ENCODE results near the gene BSN. TPM values are rescaled to one million over a fixed set of nuclear protein-coding genes. Genes with fewer than 3 reads are reported as not detected.
"Not testable (repeated sequence)": the region's sequence is repeated elsewhere in the genome, so short reads cannot be mapped to it uniquely, and the experiment has no call there.

The BSN gene
- total and polyA plus RNA-seq, 2 donors, result 0.39 to 0.48 TPM

DNA sequence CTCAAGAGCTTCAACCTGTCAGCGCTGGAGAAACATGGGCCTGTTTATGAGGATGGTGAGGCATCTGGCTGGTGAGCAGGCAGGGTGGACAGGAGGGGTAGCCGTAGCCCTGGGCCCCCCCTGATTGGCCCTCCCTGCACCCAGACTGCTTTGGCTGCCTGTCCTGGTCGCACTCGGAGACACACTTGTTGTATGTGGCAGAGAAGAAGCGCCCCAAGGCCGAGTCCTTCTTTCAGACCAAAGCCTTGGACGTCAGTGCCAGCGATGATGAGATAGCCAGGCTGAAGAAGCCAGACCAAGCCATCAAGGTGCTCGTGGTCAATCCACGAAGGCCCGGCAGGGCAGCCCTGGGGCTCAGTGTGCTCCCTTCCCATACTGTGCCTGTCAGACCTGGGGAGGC lies 121.6 kb downstream of the BSN start:
- Histone ChIP-seq H3K36me3 (ENCODE audit: insufficient read depth) (peaks cover 2% of the 10 kb centered on the region), H3K4me3 (ENCODE audit: low read depth, low read length) (no peak overlapping the region), H3K4me1 (ENCODE audit: insufficient read depth) (no peaks in the 10 kb centered on the region), H3K27ac (ENCODE audit: low read depth) (no peak overlapping the region)
- 93% methylated on average over 11 of the region's 11 CpGs for WGBS
- no peak for DNase-seq (ENCODE audit: extremely low spot score)

DNA sequence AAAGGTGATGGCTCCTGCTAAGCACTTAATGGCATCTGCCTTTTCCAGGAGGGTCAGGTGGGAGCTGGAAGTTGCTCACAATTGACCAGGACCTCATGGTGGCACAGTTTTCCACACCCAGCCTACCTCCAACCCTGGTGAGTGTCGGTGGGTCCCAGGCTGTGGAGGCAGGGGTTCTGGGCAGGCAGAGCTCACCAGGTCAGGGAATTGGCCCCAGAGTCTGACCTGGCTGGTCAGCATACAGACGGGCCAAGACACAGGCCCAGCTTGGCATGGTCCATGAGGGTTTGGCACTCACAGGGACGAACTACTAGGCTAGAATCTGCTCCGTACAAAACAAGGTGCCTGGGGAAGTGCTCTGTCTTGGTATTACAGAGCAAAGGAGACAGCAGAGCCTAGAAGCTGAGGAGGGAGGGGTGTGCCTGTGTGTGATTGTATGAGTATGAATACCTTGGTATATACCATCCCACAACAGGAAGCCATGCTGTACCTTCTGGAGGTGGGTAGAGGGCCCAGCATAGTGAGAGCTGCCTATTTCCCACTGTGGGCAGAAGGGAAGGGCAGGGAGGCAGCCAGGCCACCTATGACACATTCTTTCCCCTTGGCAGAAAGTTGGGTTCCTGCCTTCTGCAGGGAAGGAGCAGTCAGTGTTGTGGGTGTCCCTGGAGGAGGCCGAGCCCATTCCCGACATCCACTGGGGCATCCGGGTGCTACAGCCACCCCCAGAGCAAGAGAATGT lies 126.4 kb downstream of the BSN start:
- Histone ChIP-seq H3K4me3 (ENCODE audit: low read depth, low read length) (no peak overlapping the region), H3K4me1 (ENCODE audit: insufficient read depth) (no peaks in the 10 kb centered on the region), H3K36me3 (ENCODE audit: insufficient read depth) (peaks cover 4% of the 10 kb centered on the region), H3K27ac (ENCODE audit: low read depth) (no peak overlapping the region)
- WGBS, result 82% methylated on average over 7 of the region's 7 CpGs
- no peak for DNase-seq (ENCODE audit: extremely low spot score)

DNA sequence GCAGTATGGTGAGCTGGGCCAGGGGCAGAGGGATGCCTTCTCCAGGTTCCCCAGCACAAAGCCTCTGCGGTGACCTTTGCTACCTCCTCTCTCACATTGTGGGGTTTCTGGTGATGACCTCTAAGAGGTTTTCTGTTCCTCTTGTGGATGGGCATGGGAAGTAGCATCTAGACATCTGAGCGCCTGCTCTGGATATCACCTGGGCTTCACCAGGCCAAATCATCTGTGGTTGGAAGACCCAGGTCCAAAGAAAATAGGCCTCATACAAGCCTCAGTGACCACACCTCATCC lies 126.9 kb downstream of the BSN start:
- peaks cover 4% of the 10 kb centered on the region for H3K36me3 ChIP-seq (ENCODE audit: insufficient read depth)
- no peak overlapping the region for H3K4me3 ChIP-seq (ENCODE audit: low read depth, low read length)
- WGBS, result 96% methylated on average over 2 of the region's 2 CpGs
- DNase-seq (ENCODE audit: extremely low spot score), result no peak
- no peaks in the 10 kb centered on the region for H3K4me1 ChIP-seq (ENCODE audit: insufficient read depth)
- no peak overlapping the region for H3K27ac ChIP-seq (ENCODE audit: low read depth)

DNA sequence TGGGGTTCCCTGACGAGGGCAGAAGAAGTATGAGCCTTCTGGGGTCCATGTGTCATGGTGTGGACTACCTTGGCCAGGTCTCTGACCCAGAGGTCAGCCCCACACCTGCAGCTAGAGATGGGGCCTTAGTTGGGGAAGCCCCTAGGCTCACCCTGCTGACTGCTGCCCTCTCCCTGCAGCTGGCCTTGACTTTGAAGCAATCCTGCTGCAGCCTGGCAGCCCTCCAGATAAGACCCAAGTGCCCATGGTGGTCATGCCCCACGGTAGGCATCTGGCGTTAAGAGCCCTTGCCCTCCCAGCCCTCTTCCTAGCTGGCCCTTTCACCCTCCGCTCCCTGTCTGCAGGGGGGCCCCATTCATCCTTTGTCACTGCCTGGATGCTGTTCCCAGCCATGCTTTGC lies 127.3 kb downstream of the BSN start:
- DNase-seq (ENCODE audit: extremely low spot score), result no peak
- no peak overlapping the region for H3K27ac ChIP-seq (ENCODE audit: low read depth)
- 84% methylated on average over 4 of the region's 4 CpGs for WGBS
- H3K4me1 ChIP-seq (ENCODE audit: insufficient read depth), result no peaks in the 10 kb centered on the region
- H3K4me3 ChIP-seq (ENCODE audit: low read depth, low read length), result no peak overlapping the region
- H3K36me3 ChIP-seq (ENCODE audit: insufficient read depth), result peaks cover 4% of the 10 kb centered on the region

DNA sequence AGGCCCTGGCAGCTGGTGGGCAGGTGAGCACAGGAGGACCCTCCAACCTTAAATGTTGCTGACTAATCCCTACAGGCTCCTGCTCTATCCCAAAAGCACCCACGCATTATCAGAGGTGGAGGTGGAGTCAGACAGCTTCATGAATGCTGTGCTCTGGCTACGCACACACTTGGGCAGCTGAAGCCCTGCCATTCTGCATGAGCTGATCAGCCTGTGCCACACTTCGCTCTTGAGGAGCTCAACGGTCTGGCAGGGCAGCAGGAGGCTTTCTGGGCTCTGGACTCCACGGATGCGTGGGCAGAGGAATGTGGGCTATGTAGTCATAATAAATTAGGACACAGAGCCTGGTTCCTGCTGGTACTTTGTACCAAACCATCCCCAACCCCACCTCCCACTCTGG lies 128.9 kb downstream of the BSN start:
- no peak overlapping the region for H3K4me3 ChIP-seq (ENCODE audit: low read depth, low read length)
- no peak overlapping the region for H3K27ac ChIP-seq (ENCODE audit: low read depth)
- WGBS, result 87% methylated on average over 6 of the region's 6 CpGs
- no peaks in the 10 kb centered on the region for H3K4me1 ChIP-seq (ENCODE audit: insufficient read depth)
- H3K36me3 ChIP-seq (ENCODE audit: insufficient read depth), result peaks cover 4% of the 10 kb centered on the region
- no peak for DNase-seq (ENCODE audit: extremely low spot score)

DNA sequence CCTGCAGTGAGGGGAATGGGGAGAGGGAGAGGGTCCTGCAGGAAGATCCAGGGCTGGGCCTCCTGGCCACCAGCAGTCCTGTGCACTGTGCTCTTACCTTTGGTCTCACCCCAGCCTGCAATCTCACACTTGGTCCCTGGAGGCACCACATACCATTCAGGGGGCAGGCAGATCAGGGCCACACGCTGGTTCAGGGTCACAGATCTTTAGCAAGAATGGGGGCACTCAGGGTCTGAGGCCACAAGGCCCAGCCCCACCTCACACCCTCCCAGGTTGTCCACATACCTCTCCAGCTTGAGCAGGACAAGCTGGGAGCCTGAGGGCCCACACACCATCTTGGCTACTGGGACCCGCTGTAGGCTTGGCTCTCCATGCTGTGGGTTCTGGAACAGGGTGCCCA lies 130.2 kb downstream of the BSN start:
- H3K36me3 ChIP-seq (ENCODE audit: insufficient read depth); H3K4me3 ChIP-seq (ENCODE audit: low read depth, low read length); DNase-seq (ENCODE audit: extremely low spot score); H3K27ac ChIP-seq (ENCODE audit: low read depth); H3K4me1 ChIP-seq (ENCODE audit: insufficient read depth): not testable (repeated sequence)
- 87% methylated on average over 2 of the region's 2 CpGs for WGBS

DNA sequence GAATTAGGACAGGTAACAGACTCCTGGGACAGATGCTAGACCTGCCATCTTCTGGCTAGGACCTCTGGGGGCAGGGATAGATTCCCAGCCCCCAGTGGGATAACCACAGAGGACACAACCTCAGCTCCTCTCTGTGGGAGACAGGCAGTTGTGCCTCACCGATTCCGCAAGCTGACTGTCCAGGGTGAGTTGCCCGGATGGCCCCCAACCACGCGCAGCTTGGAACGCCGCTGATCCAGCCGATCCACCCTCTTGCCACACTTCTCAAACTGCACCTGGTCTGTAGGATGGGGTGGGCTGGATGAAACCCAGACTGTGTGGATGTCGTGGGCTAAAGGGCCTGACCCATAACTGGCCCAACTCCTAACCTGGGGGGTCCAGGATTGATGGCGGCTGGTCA lies 130.8 kb downstream of the BSN start:
- WGBS, result 93% methylated on average over 10 of the region's 10 CpGs
- H3K27ac ChIP-seq (ENCODE audit: low read depth); H3K4me1 ChIP-seq (ENCODE audit: insufficient read depth); DNase-seq (ENCODE audit: extremely low spot score); H3K36me3 ChIP-seq (ENCODE audit: insufficient read depth); H3K4me3 ChIP-seq (ENCODE audit: low read depth, low read length): not testable (repeated sequence)

DNA sequence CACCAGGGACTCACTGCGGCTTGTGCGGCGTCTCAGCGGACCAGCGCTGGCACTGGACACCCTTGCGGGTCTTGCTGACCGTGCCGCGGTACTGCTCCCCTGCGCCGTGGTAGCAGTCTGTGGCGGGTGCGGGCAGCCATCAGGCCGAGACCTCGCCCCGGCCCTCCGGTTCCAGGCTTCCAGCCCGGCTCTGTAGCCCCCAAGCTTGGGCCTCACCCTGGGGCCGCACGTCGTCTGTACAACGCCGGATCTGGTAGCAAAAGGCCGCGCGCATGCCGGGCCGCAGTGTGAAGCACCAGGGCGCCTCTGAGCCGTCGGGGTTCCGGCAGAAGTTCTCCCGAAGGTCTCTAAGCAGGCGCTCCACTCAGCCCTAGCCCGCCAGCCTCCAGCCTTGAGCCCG lies 131.6 kb downstream of the BSN start:
- H3K36me3 ChIP-seq (ENCODE audit: insufficient read depth); DNase-seq (ENCODE audit: extremely low spot score); H3K4me3 ChIP-seq (ENCODE audit: low read depth, low read length); H3K4me1 ChIP-seq (ENCODE audit: insufficient read depth); H3K27ac ChIP-seq (ENCODE audit: low read depth): not testable (repeated sequence)
- 12% methylated on average over 33 of the region's 36 CpGs for WGBS

DNA sequence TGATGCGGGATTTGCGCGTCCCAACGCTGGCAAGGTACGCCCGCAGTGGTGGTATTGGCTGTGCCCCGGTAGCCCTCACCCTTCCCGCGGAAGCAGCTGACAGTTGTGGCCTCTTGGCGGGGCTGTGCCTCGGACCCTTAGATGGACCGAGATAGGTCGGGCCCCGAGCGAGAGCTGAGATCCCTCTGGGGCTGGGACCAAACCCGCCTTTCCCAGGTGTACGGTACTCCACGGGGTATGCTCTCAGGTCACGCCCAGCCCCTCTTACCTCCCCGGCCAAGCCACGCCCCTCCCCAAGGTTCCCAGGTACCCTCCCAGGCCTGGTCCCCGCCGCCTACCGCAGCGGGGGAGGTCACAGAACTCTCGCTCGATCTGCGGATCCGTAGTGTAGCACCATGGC lies 132.1 kb downstream of the BSN start:
- not testable (repeated sequence) for DNase-seq (ENCODE audit: extremely low spot score)
- peak overlapping the region; percentile 20 for H3K4me3 ChIP-seq (ENCODE audit: low read depth, low read length)
- WGBS, result 3% methylated on average over 25 of the region's 29 CpGs

DNA sequence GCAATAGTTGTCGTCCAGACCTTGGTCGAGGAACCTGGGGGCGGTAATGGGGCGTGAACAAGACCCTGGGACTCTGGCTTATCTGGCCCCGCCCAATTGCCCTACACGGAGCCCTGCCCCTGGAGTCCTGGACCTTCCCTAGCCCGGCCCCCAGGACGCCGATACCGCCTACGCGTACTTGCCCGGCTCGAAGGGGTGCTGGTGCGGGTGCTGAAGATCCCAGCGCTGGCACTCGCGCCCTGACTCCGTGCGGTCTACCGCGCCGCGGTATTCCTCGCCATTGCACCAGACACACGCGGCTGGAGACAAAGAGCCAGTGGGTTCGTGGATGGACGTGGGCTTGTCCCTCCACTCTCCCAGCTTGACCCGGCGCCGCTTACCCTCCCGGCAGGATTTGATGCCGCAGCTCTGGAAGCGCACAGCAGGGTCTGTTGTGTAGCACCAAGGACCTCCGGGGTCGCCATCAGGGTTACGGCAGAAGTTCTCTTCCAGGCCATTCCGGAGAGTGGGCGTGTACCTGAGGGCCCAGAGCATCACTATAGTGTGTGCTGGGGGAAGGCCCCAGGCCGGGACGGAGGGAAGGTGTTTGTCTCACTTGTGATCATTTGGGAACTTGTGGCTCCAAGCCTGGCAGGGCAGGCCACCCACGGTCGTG lies 132.6 kb downstream of the BSN start:
- WGBS, result 8% methylated on average over 44 of the region's 44 CpGs
- not testable (repeated sequence) for H3K27ac ChIP-seq (ENCODE audit: low read depth); H3K4me1 ChIP-seq (ENCODE audit: insufficient read depth); H3K36me3 ChIP-seq (ENCODE audit: insufficient read depth); H3K4me3 ChIP-seq (ENCODE audit: low read depth, low read length); DNase-seq (ENCODE audit: extremely low spot score)

More for the DNA sequence above, 132.1 kb downstream of the BSN start:
- H3K27ac ChIP-seq (ENCODE audit: low read depth); H3K4me1 ChIP-seq (ENCODE audit: insufficient read depth); H3K36me3 ChIP-seq (ENCODE audit: insufficient read depth): not testable (repeated sequence)

DNA sequence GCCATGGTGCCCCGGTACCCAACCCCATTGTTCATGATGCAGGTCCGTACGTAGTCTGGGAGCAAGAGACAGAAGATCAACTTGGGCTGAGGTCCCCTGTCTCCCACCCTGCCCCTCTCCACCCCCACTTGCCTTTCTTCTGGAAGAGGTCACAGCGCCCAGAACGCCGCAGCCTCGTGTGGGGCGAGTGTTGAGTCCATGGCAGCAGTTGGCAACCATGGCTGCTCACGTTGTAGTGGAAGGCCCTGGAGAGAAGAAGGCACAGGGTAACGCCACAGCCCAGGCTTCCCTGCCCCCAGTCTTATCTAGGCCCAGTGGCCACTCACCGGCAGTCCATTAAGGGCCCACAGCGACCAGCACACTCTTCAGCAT lies 133.1 kb downstream of the BSN start:
- not testable (repeated sequence) for H3K4me3 ChIP-seq (ENCODE audit: low read depth, low read length); DNase-seq (ENCODE audit: extremely low spot score); H3K4me1 ChIP-seq (ENCODE audit: insufficient read depth); H3K36me3 ChIP-seq (ENCODE audit: insufficient read depth); H3K27ac ChIP-seq (ENCODE audit: low read depth)
- 89% methylated on average over 12 of the region's 12 CpGs for WGBS

DNA sequence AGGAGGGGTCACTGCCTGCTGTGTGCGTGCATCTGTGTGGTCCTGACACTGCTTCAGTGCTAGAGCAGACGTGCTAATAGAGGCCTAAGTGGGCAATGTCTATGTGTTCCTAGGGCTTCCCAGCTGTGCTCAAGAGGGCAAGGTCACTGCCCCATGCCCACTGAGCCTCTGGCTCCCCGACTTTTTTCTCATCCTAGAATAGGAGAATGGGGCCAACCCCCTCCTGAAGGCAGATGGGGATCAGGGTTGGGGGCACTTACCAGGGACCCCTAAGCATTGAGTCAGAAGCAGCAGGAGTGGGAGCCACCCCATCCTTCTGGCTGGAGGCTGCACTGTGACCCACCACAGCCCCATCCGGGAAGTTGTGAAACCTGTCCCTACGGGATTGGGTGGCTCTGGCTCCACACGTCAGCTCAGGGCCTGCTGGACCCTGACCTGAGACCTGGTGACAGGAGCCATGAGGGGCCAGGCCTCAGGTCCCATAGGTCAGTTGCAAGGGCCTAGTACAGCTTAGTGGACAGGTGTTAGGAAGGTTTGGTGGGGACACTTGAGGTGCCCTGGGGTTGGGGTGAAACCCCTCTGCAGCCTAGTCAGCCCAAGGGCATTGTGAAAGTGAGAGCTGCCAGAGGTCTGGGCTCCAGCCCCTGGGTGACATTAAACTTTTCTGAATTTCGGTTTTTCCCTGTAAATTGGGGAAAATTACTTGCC lies 134.2 kb downstream of the BSN start:
- not testable (repeated sequence) for H3K36me3 ChIP-seq (ENCODE audit: insufficient read depth); DNase-seq (ENCODE audit: extremely low spot score); H3K4me1 ChIP-seq (ENCODE audit: insufficient read depth); H3K27ac ChIP-seq (ENCODE audit: low read depth)
- 78% methylated on average over 7 of the region's 7 CpGs for WGBS
- peak overlapping the region; percentile 78 for H3K4me3 ChIP-seq (ENCODE audit: low read depth, low read length)

DNA sequence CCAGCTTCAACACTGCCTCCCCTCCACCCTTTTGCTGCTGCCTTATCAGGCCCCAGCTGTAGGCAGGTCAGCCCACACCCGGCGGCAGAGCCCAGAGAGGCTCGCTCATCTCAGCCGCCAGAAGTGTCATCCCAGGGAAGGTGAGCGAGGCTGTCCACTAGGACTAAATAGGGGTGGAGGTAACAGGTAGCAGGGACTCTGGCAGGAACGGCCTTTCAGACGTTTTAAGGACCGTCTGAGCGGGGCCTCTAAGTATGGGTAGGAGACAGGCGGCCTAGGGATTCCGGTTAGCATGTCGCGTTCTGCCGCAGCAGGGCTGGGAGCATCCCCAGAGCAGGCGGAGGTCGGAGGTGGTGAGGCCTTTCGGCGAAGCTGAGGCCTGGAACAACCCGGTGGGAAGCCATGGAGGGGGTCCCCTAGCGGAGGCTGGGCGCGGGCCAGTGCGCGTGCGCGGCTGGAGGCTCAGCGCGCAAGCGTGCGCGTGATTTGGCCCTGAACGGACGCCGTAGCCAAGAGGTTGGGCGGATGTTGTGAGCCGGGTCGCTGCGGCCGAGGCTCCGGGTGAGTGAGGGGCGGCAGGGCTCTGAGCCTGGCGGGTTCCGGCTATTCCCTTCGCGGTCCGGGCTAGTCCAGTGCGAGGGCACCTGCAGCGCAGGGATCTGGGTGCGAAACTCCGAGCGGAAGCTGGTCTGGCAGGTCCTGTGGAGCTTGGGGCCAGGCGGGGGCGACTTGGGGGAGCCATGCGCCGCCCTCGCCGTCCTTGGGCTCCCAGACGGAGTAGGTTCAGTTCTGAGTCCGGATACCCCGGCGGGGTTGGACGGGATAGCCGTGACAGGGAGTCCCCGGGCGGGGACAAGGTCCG lies 135.0 kb downstream of the BSN start, which contains the start of the genes MST1 and RNF123:
Gene MST1 (minus strand): TSS at position 429 of the 862 bp plus-strand sequence. CDS start 783 bp downstream, outside the sequence.
Gene RNF123 (plus strand): TSS at position 512 of the 862 bp plus-strand sequence. CDS start 1,609 bp downstream, outside the sequence.
- H3K36me3 ChIP-seq (ENCODE audit: insufficient read depth), result no peaks in the 10 kb centered on the region
- H3K27ac ChIP-seq (ENCODE audit: low read depth), result peak within 1 kb of the TSS; percentile 3
- no peaks in the 10 kb centered on the region for H3K4me1 ChIP-seq (ENCODE audit: insufficient read depth)
- 2% methylated on average over 66 of the region's 66 CpGs for WGBS
- DNase-seq (ENCODE audit: extremely low spot score), result peak; percentile 72
- H3K4me3 ChIP-seq (ENCODE audit: low read depth, low read length), result peak within 1 kb of the TSS; percentile 78

All from urinary bladder (tissue), 4 donors.